Measurements from ENCODE around the gene RALGDS.

GRCh38 chr9:133050781-133051180 is 70.3 kb downstream of the RALGDS start:
- TF ChIP-seq CTCF (IDR thresholded peaks at IDR 0.05 in 2 of 3, conservative IDR thresholded peaks at IDR 0.05 in 1 of 3; ENCODE audit: borderline replicate concordance in 1 of 3, insufficient read depth in 1 of 3, low read depth in 2 of 3, low read length in 2 of 3) (no peak), SIN3A (IDR thresholded peaks at IDR 0.05; ENCODE audit: low read depth) (no peak), RAD21 (IDR thresholded peaks at IDR 0.05; ENCODE audit: low read depth) (no peak), EZH2 (IDR thresholded peaks at IDR 0.05) (no peak)
- TF ChIP-seq, protein P1, sequence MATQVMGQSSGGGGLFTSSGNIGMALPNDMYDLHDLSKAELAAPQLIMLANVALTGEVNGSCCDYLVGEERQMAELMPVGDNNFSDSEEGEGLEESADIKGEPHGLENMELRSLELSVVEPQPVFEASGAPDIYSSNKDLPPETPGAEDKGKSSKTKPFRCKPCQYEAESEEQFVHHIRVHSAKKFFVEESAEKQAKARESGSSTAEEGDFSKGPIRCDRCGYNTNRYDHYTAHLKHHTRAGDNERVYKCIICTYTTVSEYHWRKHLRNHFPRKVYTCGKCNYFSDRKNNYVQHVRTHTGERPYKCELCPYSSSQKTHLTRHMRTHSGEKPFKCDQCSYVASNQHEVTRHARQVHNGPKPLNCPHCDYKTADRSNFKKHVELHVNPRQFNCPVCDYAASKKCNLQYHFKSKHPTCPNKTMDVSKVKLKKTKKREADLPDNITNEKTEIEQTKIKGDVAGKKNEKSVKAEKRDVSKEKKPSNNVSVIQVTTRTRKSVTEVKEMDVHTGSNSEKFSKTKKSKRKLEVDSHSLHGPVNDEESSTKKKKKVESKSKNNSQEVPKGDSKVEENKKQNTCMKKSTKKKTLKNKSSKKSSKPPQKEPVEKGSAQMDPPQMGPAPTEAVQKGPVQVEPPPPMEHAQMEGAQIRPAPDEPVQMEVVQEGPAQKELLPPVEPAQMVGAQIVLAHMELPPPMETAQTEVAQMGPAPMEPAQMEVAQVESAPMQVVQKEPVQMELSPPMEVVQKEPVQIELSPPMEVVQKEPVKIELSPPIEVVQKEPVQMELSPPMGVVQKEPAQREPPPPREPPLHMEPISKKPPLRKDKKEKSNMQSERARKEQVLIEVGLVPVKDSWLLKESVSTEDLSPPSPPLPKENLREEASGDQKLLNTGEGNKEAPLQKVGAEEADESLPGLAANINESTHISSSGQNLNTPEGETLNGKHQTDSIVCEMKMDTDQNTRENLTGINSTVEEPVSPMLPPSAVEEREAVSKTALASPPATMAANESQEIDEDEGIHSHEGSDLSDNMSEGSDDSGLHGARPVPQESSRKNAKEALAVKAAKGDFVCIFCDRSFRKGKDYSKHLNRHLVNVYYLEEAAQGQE (IDR thresholded peaks at IDR 0.05; ENCODE audit: low read depth) = no peak
